KMS-11 (cell line): ENCODE data around the gene HOXA2.

Experiments
- H2AFZ ChIP-seq: fragments of 200-600 bp; sonication (generic); 2 replicates; pipeline ENCODE4 v1.6.1; 2016; ENCODE audit warnings: antibody characterized with exemption, mixed run types, low read depth
- H3K27ac ChIP-seq: fragments of 200-600 bp; sonication (generic); 2 replicates; pipeline ENCODE4 v1.6.1; 2016; ENCODE audit warnings: mild to moderate bottlenecking, mixed run types
- H3K27me3 ChIP-seq: fragments of 200-600 bp; sonication (generic); 2 replicates; pipeline ENCODE4 v1.6.1; 2017; ENCODE audit warnings: mild to moderate bottlenecking, low read depth, mixed run types, moderate library complexity; ENCODE audit not compliant: insufficient read depth
- H3K36me3 ChIP-seq: fragments of 200-600 bp; sonication (generic); 2 replicates; pipeline ENCODE4 v1.6.1; 2017; ENCODE audit warnings: mild to moderate bottlenecking, mixed run types; ENCODE audit not compliant: insufficient read depth
- H3K4me1 ChIP-seq: fragments of 200-600 bp; sonication (generic); 2 replicates; pipeline ENCODE4 v1.6.1; 2016; ENCODE audit warnings: mild to moderate bottlenecking, low read depth, mixed run types; ENCODE audit not compliant: poor library complexity, severe bottlenecking
- H3K4me2 ChIP-seq: fragments of 200-600 bp; sonication (generic); 2 replicates; pipeline ENCODE4 v1.7.0; 2016; ENCODE audit warnings: mild to moderate bottlenecking, mixed run types
- H3K4me3 ChIP-seq: fragments of 200-600 bp; sonication (generic); IDR thresholded peaks from 2 replicates; pipeline ENCODE4 v1.6.1; 2017; ENCODE audit warnings: low read depth, low read length, mixed read lengths; ENCODE audit not compliant: insufficient read depth
- H3K79me2 ChIP-seq: fragments of 200-600 bp; sonication (generic); 2 replicates; pipeline ENCODE4 v1.6.1; 2016; ENCODE audit warnings: low read depth, mixed run types; ENCODE audit not compliant: insufficient read depth
- H3K9ac ChIP-seq: fragments of 200-600 bp; sonication (generic); 2 replicates; pipeline ENCODE4 v1.6.1; 2016; ENCODE audit warnings: mild to moderate bottlenecking, mixed run types
- H4K20me1 ChIP-seq: fragments of 200-600 bp; sonication (generic); 2 replicates; pipeline ENCODE4 v1.6.1; 2016; ENCODE audit warnings: mild to moderate bottlenecking, mixed run types; ENCODE audit not compliant: insufficient read depth
- TF ChIP-seq, protein P1 (sequence below): fragments of 200-600 bp; sonication (generic); conservative IDR thresholded peaks from 2 replicates; pipeline ENCODE4 v1.6.1; 2017; ENCODE audit warnings: low read depth, mild to moderate bottlenecking, antibody characterized with exemption, low read length, moderate library complexity, mixed read lengths

Gene HOXA2

DNA sequence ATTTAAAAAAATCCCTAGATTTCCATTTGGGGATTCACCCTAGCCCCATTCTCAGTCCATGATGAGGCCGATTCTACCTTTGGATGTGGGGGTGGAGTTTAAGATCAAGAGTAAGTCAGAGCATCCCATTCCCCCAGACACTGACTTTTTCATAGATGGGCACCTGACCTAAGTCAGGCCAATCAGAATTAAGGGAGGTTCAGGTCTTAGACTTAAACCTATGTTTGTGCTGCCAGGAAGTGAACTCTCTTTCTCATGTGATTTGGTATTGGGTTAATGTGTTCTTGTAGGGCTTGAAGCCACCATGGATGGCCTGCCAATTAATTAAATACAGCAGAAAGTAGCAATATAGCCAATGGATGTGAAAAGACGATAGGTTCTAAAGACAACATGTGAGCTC lies 36.8 kb downstream of the HOXA2 start:
- TF ChIP-seq, protein P1, sequence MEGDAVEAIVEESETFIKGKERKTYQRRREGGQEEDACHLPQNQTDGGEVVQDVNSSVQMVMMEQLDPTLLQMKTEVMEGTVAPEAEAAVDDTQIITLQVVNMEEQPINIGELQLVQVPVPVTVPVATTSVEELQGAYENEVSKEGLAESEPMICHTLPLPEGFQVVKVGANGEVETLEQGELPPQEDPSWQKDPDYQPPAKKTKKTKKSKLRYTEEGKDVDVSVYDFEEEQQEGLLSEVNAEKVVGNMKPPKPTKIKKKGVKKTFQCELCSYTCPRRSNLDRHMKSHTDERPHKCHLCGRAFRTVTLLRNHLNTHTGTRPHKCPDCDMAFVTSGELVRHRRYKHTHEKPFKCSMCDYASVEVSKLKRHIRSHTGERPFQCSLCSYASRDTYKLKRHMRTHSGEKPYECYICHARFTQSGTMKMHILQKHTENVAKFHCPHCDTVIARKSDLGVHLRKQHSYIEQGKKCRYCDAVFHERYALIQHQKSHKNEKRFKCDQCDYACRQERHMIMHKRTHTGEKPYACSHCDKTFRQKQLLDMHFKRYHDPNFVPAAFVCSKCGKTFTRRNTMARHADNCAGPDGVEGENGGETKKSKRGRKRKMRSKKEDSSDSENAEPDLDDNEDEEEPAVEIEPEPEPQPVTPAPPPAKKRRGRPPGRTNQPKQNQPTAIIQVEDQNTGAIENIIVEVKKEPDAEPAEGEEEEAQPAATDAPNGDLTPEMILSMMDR = no peak
- no peak overlapping the region for H3K9ac ChIP-seq
- no peaks in the 10 kb centered on the region for H3K36me3 ChIP-seq
- no peak overlapping the region for H2AFZ ChIP-seq
- H3K4me3 ChIP-seq = no peak overlapping the region
- no peaks in the 10 kb centered on the region for H4K20me1 ChIP-seq
- no peak overlapping the region for H3K4me2 ChIP-seq
- H3K27me3 ChIP-seq = no peaks in the 10 kb centered on the region
- no peaks in the 10 kb centered on the region for H3K79me2 ChIP-seq
- no peak overlapping the region for H3K27ac ChIP-seq
- H3K4me1 ChIP-seq = no peaks in the 10 kb centered on the region

DNA sequence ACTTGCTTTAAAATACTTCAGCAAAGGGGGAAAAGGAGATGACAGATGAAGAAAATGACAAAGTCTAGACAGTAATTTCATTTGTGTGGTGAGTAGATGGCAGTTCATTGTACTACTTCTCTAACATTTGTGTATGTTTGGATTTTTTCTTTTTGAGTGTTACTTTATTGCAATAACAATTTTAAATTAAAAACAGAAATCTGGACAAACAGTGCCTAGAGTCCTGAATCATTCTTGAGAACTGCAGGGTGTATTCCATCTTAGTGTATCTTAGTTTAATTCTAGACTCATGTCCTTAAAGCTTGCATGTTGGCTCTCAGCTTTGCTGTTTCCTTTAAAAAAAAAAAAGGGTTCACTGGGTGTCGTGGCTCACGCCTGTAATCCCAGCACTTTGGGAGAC lies 37.8 kb downstream of the HOXA2 start:
- H3K4me2 ChIP-seq = no peak overlapping the region
- H2AFZ ChIP-seq = no peak overlapping the region

DNA sequence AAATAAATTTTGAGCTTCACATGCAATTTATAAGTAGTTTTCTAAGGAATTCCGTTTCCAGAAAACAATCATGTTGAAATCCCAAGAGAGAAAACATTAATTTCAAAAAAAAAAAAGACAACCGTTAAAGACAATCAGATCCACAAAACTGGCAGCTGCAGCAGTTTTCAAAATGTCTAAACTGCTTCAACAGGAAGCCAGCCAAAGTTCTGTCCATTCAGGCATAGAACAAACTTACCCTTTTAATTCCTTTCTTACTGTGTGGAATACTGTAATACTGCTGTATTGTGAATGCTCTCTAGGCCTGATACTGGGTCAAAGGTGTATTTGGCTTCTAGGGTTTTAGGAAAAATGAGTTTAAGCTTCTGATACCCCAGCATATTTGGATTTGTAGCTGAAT lies 38.3 kb downstream of the HOXA2 start:
- Histone ChIP-seq H3K4me3 (no peak overlapping the region), H3K79me2 (no peaks in the 10 kb centered on the region), H3K27ac (no peak overlapping the region), H3K9ac (no peak overlapping the region), H3K36me3 (no peaks in the 10 kb centered on the region), H3K4me2 (no peak overlapping the region), H3K27me3 (no peaks in the 10 kb centered on the region), H3K4me1 (no peaks in the 10 kb centered on the region), H2AFZ (no peak overlapping the region), H4K20me1 (no peaks in the 10 kb centered on the region)
- TF ChIP-seq, protein P1 = no peak

More for the DNA sequence above, 37.8 kb downstream of the HOXA2 start:
- no peaks in the 10 kb centered on the region for H3K36me3 ChIP-seq
- H3K27ac ChIP-seq = no peak overlapping the region
- TF ChIP-seq, protein P1 = no peak
- no peaks in the 10 kb centered on the region for H3K4me1 ChIP-seq
- no peaks in the 10 kb centered on the region for H3K27me3 ChIP-seq
- H3K9ac ChIP-seq = no peak overlapping the region
- H3K4me3 ChIP-seq = no peak overlapping the region
- H3K79me2 ChIP-seq = no peaks in the 10 kb centered on the region
- H4K20me1 ChIP-seq = no peaks in the 10 kb centered on the region

DNA sequence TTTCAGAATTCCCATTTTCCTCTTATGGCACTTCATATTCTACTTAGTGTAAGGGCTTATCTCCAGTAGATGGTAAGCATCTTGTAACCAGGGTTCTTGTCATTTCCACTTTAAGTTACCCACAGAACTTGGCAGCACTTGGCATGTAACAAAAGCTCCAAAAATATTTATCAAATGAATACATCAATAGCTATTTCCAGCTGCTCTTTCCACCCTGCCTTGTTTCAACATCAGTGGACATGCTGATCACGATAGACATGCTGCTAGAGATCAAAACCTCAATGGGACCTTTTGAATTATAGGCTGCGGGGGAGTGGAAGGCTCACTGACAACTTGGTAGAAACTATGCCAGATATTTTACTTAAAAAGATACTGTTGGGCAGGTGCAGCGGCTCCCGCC lies 39.5 kb downstream of the HOXA2 start:
- Histone ChIP-seq H3K36me3 (no peaks in the 10 kb centered on the region), H3K4me1 (no peaks in the 10 kb centered on the region), H3K79me2 (no peaks in the 10 kb centered on the region), H3K9ac (no peak overlapping the region), H3K4me3 (no peak overlapping the region), H4K20me1 (no peaks in the 10 kb centered on the region), H3K4me2 (no peak overlapping the region), H2AFZ (no peak overlapping the region), H3K27me3 (no peaks in the 10 kb centered on the region), H3K27ac (no peak overlapping the region)
- TF ChIP-seq, protein P1 = no peak
